Measurements from ENCODE around the gene AIM2.

GRCh38 chr1:159071970-159072582 lies 4.5 kb downstream of the AIM2 start:
- no peak for TF ChIP-seq EZH2phosphoT487 (IDR thresholded peaks at IDR 0.05; ENCODE audit: low read depth)
- peak; percentile 87 for TF ChIP-seq CTCF (IDR thresholded peaks at IDR 0.05; ENCODE audit: low read depth, low read length)

Measured in OCI-LY3 (cell line).